Neural crest cell (in vitro differentiated cells): Measurements from ENCODE around the gene AGTPBP1. TPM values are rescaled to one million over a fixed set of nuclear protein-coding genes. Genes with fewer than 3 reads are reported as not detected.

Experiments used
- DNase-seq: peaks from one replicate; pipeline ENCODE4 v3.0.0; 2021; ENCODE audit warnings: low read depth, mixed read lengths, low spot score
- H3K27ac Mint-ChIP-seq: one replicate; pipeline ENCODE4 v1.8.0; 2021; ENCODE audit warnings: mild to moderate bottlenecking, mixed read lengths; ENCODE audit not compliant: unreplicated experiment
- H3K27me3 Mint-ChIP-seq: 2 replicates; pipeline ENCODE4 v1.8.0; 2021; ENCODE audit warnings: low read depth, mild to moderate bottlenecking, mixed read lengths
- H3K36me3 Mint-ChIP-seq: 2 replicates; pipeline ENCODE4 v1.8.0; 2021; ENCODE audit warnings: low read depth, mild to moderate bottlenecking, mixed read lengths
- H3K4me1 Mint-ChIP-seq: 2 replicates; pipeline ENCODE4 v1.8.0; 2021; ENCODE audit warnings: mixed read lengths
- H3K4me3 Mint-ChIP-seq: one replicate; pipeline ENCODE4 v1.8.0; 2021; ENCODE audit warnings: mild to moderate bottlenecking, mixed read lengths
- H3K9me3 Mint-ChIP-seq: 2 replicates; pipeline ENCODE4 v1.8.0; 2021; ENCODE audit warnings: mixed read lengths
- total RNA-seq: library from RNA; stranded (reverse); gene quantifications from 2 replicates; pipeline ENCODE4 v1.2.1, GENCODE V29; 2021
- TF ChIP-seq, protein P1 (sequence below): fragments of 200-600 bp; sonication (generic); conservative IDR thresholded peaks from 2 replicates; pipeline ENCODE4 v1.5.0; 2021; ENCODE audit warnings: antibody characterized with exemption, mild to moderate bottlenecking

The AGTPBP1 gene
- total RNA-seq, 1 donor from 2014 or later: 43.0 TPM

DNA sequence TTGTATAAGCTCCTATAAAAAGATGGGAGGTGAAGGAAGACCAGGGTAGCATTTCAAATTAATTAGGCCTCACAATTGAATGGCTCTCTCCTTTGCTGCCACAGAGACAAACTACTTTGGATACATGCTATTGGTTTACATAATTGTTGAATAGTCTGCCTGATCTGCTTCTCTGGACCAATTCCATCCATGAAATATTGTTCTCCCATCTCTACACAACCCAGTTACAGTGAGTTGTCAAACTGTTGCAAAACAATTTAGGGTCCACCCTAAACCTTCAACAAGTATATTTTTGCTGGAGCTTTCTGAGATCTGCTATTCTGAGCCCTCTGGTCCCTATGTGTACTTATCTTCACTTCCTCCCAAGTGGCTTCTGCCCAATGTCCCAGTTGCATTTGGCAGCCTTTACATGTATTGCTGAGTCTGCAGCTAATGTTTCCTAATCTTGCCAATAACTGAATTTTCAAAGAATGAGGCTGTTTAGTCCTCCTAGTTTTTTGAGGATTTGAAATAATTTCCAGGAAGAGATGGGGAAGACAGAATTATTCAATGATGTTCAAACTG lies 38.9 kb downstream of the AGTPBP1 start:
- TF ChIP-seq, protein P1, sequence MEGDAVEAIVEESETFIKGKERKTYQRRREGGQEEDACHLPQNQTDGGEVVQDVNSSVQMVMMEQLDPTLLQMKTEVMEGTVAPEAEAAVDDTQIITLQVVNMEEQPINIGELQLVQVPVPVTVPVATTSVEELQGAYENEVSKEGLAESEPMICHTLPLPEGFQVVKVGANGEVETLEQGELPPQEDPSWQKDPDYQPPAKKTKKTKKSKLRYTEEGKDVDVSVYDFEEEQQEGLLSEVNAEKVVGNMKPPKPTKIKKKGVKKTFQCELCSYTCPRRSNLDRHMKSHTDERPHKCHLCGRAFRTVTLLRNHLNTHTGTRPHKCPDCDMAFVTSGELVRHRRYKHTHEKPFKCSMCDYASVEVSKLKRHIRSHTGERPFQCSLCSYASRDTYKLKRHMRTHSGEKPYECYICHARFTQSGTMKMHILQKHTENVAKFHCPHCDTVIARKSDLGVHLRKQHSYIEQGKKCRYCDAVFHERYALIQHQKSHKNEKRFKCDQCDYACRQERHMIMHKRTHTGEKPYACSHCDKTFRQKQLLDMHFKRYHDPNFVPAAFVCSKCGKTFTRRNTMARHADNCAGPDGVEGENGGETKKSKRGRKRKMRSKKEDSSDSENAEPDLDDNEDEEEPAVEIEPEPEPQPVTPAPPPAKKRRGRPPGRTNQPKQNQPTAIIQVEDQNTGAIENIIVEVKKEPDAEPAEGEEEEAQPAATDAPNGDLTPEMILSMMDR: no peak
- Mint-ChIP-seq H3K4me1 (peaks cover 5% of the 10 kb centered on the region), H3K36me3 (peaks cover 13% of the 10 kb centered on the region), H3K9me3 (peaks cover 5% of the 10 kb centered on the region), H3K4me3 (no peak overlapping the region), H3K27me3 (no peaks in the 10 kb centered on the region), H3K27ac (no peak overlapping the region)
- DNase-seq: no peak

DNA sequence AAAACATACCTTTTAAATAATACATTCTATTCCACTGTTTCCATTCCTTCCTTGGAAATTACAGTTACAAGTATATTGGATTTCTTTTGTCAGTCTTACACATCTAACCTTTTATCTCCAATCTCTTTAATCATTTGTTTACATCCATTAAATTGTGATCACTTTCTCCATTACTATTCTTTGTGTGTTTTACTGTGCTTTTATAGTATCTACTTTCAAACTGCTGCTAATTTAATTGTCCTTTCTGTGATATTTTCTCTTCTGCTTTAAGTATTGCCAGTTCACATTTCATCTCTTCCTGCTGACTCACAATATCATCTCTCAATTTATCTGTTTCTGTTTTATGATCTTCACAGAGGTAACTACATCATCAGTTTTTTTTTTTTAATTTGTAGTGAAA lies 39.6 kb downstream of the AGTPBP1 start:
- Mint-ChIP-seq H3K36me3 (peaks cover 13% of the 10 kb centered on the region), H3K4me1 (peaks cover 5% of the 10 kb centered on the region), H3K27ac (no peak overlapping the region), H3K4me3 (no peak overlapping the region), H3K27me3 (no peaks in the 10 kb centered on the region), H3K9me3 (peaks cover 5% of the 10 kb centered on the region)
- TF ChIP-seq, protein P1: no peak
- no peak for DNase-seq

DNA sequence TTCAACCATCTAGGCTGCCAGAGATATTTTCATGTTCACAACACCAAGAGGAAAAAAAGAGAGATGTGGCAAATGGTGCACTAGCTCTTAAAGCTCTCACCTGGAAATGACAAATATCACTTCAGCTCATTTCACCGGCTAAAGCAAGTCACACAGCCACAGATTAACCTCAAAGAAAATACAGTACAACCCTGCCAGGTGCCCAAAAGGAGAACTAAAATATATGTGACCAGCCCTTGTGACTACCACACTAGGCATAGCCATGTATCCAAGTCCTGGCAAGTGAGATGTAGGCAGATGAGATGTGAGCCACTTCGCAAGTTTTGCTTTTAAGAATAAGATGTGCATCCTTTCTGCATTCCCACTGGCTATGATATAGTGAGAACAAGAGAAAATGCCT lies 41.4 kb downstream of the AGTPBP1 start:
- Mint-ChIP-seq H3K4me3 (no peak overlapping the region), H3K27ac (no peak overlapping the region), H3K9me3 (no peaks in the 10 kb centered on the region), H3K36me3 (peaks cover 7% of the 10 kb centered on the region), H3K4me1 (peaks cover 5% of the 10 kb centered on the region), H3K27me3 (no peaks in the 10 kb centered on the region)
- no peak for DNase-seq
- TF ChIP-seq, protein P1: no peak

DNA sequence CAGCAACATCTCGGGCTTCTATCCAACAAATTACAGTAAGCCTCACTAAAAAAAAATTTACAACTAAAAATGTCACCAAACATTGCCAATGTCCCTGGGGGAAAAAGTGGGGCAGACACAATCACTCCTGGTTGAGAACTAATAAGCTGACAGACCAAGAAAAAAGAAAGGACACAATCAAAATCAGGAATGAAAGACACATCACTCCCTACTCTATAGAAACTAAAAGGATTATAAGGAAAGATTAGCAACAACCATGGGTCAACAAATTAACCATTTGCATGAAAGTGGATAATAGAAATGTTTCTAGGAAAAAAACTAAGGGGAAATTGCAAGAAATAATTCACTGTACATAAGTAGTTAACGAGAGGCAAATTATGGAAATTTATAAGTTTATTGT lies 53.4 kb downstream of the AGTPBP1 start:
- H3K4me3 Mint-ChIP-seq: no peak overlapping the region
- TF ChIP-seq, protein P1: no peak
- no peaks in the 10 kb centered on the region for H3K4me1 Mint-ChIP-seq
- H3K9me3 Mint-ChIP-seq: peaks cover 11% of the 10 kb centered on the region
- H3K27ac Mint-ChIP-seq: no peak overlapping the region
- no peaks in the 10 kb centered on the region for H3K27me3 Mint-ChIP-seq
- no peak for DNase-seq
- peaks cover 46% of the 10 kb centered on the region for H3K36me3 Mint-ChIP-seq

DNA sequence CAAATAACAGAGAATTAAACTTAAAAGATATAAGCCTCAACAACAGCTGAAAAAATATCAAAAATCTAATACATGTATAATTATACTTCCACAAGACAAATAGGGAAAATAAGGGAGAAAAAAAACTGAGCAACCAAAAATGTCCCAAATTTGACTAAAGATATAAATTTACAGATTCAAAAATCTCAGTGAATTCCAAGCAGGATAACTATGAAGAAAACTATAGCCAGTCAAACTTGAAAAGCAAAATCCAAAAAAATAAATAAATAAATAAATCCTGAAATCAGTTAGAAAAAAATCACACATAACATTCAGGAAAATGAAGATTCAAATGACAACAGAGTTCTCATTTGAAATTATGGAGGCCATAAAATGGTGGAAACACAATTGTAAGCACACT lies 56.7 kb downstream of the AGTPBP1 start:
- Mint-ChIP-seq H3K27ac (no peak overlapping the region), H3K4me3 (no peak overlapping the region), H3K4me1 (no peaks in the 10 kb centered on the region), H3K36me3 (peaks cover 37% of the 10 kb centered on the region), H3K9me3 (peaks cover 4% of the 10 kb centered on the region), H3K27me3 (no peaks in the 10 kb centered on the region)
- DNase-seq: no peak
- TF ChIP-seq, protein P1: no peak
